GM19455 (cell line): ENCODE data around the gene USP34.
"Not testable (repeated sequence)": the region's sequence is repeated elsewhere in the genome, so short reads cannot be mapped to it uniquely, and the experiment has no call there.

Experiments
- ATAC-seq: cut with Tn5 transposase; IDR thresholded peaks from one replicate; pipeline ENCODE4 v1.9.1; 2021; ENCODE audit not compliant: unreplicated experiment

USP34 gene, protein sequence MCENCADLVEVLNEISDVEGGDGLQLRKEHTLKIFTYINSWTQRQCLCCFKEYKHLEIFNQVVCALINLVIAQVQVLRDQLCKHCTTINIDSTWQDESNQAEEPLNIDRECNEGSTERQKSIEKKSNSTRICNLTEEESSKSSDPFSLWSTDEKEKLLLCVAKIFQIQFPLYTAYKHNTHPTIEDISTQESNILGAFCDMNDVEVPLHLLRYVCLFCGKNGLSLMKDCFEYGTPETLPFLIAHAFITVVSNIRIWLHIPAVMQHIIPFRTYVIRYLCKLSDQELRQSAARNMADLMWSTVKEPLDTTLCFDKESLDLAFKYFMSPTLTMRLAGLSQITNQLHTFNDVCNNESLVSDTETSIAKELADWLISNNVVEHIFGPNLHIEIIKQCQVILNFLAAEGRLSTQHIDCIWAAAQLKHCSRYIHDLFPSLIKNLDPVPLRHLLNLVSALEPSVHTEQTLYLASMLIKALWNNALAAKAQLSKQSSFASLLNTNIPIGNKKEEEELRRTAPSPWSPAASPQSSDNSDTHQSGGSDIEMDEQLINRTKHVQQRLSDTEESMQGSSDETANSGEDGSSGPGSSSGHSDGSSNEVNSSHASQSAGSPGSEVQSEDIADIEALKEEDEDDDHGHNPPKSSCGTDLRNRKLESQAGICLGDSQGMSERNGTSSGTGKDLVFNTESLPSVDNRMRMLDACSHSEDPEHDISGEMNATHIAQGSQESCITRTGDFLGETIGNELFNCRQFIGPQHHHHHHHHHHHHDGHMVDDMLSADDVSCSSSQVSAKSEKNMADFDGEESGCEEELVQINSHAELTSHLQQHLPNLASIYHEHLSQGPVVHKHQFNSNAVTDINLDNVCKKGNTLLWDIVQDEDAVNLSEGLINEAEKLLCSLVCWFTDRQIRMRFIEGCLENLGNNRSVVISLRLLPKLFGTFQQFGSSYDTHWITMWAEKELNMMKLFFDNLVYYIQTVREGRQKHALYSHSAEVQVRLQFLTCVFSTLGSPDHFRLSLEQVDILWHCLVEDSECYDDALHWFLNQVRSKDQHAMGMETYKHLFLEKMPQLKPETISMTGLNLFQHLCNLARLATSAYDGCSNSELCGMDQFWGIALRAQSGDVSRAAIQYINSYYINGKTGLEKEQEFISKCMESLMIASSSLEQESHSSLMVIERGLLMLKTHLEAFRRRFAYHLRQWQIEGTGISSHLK (N-terminal part only)

DNA sequence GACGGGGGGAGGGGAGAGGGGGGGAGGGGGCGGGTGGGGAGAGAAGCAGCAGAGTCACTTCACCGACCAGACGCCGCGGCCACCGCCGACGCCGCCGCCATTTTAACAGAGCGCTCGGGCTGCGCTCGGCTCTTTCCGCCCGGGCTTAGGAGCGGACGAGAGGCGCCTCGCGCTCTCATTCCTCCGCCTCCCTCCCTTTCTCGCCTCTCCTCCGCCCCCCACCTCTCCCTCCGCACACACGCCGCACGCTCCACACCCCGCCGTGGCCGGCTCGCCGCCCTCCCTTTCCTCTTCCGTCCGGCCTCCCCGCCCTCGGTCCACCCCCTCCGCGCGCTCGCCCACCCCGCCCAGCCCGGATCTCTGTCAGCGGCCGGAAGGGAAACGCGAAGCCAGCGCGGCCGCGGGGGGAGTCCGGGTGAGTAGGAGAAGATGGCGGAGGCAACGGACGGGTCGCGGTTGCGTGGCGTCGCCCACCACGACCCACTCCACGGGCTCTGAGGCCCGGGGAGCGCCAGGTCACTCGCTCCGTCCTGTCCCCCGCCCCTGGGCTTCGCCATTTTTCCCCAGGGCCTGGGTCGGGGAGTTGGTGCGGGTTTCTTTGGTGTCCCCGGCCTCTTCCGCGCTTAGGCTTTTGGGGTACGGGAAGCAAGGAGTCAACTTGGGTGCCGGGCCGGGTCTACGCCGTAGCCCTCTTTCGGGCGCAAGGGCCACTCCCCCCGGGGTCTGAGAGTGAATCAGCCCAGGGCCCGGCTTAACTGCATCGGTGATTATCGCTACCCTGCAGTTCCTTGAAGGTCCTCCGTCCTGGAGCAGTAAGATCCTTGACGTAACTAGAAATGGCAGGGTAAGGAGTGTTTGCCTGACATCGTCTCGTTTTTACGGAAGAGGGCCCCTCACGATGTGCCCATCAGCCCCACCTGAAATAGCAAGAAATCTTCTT is at the start of gene USP34:
USP34 (minus strand) TSS at position 123 of the 940 bp plus-strand sequence. CDS start 395 bp downstream, outside the sequence.
- peak; percentile 76 for ATAC-seq

DNA sequence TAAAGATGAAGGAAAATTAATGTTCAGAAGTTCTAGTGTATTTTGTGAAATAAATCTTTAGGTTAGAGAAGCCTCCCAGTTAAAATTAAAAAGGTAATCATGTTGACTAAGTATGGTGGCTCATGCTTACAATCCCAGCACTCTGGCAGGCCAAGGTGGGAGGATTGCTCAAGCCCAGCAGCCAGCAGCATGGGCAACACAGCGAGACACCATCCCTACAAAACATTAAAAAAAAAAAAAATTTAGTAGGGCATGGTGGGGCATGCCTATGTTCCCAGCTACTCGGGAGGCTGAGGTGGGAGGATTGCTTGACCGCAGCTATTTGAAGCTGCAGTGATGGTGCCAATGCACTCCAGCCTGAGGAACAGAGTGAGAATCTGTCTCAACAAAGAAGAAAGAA is 49.4 kb upstream of the USP34 start:
- ATAC-seq, result no peak

DNA sequence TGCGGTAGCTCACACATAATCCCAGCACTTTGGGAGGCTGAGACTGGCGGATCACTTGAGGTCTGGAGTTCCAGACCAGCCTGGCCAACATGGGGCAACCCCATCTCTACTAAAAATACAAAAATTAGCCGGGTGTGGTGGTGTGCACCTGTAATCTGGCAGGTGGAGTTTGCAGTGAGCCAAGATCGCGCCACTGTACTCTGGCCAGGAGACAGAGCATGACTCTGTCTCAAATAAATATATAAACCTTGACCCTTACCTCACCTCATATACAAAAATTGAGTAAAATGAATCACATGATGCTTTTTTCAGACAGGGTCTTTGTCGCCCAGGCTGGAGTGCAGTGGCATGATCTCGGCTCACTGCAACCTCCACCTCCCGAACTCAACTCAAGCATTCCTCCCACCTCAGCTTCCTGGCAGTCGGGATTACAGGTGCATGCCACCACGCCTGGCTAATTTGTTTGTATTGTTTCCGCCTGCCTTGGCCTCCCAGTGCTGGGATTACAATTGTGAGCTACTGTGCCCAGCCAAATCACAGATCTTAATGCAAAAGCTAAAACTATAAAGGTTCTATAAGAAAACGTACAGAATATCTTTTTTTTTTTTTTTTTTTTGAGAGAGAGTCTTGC is 42.0 kb upstream of the USP34 start:
- no peak for ATAC-seq

GRCh38 chr2:61510674-61511671 is 40.1 kb upstream of the USP34 start:
- no peak for ATAC-seq

GRCh38 chr2:61504949-61505348 is 34.1 kb upstream of the USP34 start:
- no peak for ATAC-seq

- no peak for ATAC-seq
Observed at GRCh38 chr2:61499060-61499459, 28.2 kb upstream of the USP34 start.

DNA sequence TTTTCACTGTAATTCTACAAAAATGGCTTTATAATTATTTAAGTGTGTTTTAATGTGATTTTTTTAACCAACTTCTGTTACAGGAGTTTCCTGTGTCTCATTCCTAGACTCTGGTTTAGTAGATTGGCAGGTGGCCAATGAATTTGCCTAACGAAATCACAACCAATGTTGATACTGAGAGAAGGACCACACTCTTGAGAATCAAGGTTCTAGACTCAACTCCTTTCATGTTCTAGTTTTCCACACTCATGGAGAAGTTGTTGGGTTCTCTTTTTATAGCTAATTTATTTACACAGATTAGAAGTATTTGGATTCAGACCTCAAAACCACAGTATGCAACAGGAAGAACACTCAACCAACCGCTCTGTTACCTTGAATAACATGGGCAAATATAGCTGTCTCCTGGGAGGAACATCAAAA is 22.6 kb upstream of the USP34 start:
- ATAC-seq, result no peak

- ATAC-seq, result no peak
Observed at GRCh38 chr2:61492476-61492875, 21.6 kb upstream of the USP34 start.

- ATAC-seq, result no peak
Observed at GRCh38 chr2:61485281-61485680, 14.4 kb upstream of the USP34 start.

DNA sequence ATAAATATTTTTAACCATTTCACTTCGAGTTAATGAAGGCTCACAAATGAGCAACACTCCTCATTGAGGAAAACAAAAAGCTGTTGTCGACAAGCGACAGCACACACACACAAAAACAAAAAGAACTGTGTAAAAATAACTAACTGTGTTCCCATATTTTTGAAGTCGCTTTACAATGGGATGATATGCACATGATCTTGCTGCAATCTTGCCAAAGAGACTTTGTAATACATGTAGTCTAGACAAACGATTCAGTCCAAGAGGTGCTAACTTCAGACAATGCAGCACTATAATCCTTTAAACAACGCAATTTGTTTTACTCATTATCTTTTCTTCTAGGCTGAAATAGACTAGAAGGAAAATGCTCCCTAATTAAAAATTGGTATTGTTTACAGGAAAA is 7.2 kb upstream of the USP34 start:
- no peak for ATAC-seq

DNA sequence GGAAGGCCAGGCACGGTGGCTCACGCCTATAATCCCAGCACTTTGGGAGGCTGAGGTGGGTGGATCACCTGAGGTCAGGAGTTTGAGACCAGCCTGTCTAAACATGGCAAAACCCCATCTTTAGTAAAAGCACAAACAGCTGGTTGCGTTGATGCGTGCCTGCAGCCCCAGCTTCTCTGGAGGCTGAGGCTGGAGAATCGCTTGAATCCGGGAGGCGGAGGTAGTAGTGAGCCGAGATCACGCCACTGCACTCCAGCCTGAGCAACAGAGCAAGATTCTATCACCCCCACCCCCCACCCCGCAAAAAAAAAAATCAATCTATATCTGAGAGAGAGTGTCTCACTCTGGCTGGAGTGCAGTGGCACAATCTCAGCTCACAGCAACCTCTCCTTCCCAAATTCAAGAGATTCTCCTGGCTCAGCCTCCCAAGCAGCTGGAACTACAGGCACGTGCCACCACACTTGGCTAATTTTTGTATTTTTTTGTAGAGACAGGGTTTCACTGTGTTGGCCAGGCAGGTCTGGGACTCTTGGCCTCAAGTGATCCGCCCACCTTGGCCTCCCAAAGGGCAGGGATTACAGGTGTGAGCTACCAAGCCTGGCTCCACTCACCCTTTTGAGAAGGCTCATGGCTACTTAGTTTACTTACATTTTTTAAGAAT is 6.2 kb upstream of the USP34 start:
- not testable (repeated sequence) for ATAC-seq

DNA sequence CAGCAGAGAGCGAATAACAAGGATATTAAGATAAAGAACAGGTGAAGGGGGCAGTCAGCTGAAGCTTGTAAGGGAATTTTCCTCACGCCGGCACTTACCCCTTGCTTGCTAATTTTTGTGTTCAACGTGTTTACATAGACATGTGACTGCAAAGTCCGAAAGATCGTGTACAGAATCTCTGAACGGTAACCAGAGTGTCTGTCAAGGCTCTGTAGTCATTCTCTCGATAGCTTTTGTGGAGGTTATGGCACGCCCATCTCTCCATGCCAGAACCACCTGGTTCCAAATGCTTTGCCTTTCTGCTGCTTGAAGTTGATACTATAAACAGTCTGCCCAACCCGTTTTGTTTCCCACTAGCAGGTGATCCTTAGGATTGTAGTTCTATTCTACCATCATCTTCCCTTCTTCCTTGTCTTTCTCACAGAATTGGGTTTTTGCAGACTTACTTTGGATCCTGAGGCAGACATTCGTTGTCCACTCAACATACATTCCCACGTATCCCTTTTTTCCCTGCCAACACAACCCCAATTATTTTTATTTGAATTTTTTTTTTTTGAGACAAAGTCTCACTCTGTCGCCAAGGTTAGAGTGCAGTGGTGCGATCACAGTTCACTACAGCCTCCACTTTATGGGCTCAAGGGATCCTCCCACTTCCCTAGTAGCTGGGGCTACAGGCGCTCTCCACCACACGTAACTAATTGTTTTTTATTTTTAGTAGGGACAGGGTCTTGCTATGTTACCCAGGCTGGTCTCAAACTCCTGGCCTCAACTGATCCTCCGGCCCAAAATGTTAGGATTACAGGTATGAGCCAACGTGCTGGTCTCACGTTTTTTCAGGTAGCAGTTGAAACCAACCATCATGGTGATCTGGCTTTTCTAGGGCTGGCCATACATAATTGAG is 1.3 kb upstream of the USP34 start:
- no peak for ATAC-seq

DNA sequence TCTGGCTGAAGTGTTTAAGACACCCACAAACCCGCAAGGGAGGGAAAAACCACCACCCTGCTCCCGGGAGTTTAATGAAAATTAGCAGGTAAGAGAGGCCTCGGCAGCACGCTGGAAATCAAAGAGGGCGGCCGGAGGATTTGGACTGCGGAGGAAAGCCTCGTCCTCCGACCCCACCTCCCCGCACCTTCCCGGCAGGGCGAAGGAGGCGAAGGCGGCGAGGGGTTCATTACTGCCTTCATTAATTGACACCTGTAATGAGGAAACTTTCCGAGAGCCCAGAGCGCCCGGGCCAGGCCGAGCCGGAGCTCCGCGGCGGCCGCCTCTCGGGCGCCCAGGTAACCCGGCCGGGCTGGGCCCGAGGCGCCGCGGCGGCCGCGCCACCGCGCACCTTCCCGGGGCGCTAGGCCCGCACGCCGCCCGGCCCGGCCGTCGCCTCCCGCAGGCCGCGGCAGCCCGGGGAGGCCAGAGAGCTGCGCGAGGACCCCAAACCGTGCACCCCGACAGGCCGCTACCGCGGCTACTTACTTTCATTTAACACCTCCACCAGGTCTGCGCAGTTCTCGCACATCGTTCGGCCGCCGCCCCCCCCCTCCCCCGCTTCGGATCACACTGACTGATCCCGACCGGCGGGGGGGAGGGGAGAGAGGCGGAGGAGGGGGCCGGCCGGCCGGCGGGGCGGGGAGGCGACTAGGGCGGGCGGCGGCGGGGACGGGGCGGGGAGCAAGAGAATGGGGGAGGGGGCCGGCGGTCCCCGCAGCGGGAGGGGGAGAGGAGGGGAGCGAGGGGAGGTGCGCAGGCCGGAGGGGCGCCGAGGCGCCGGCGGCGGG is 550 bp downstream of the USP34 start:
- ATAC-seq, result peak; percentile 30

- ATAC-seq, result no peak
Observed at GRCh38 chr2:61469424-61470121, 1.3 kb downstream of the USP34 start.

DNA sequence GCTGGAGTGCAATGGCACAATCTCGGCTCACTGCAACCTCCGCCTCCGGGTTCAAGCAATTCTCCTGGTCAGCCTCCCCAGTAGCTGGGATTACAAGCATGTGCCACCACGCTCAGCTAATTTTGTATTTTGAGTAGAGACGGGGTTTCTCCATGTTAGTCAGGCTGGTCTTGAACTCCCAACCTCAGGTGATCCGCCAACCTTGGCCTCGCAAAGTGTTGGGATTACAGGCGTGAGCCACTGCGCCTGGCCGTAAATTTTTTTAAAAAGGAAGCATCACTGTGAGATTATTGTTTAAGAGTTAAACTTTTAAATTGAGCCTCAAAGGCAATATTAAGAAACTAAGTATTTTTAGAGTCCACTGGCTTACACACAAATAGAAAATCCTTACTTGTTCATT is 2.7 kb downstream of the USP34 start:
- ATAC-seq, result not testable (repeated sequence)
